Esophagus muscularis mucosa (tissue), 4 donors: ENCODE results near the gene PRAMEF13. TPM values are rescaled to one million over a fixed set of nuclear protein-coding genes. Genes with fewer than 3 reads are reported as not detected.
"Not testable (repeated sequence)": the region's sequence is repeated elsewhere in the genome, so short reads cannot be mapped to it uniquely, and the experiment has no call there.

Experiments used
- DNase-seq: peaks from one replicate; pipeline ENCODE4 v3.0.0-alpha.2; 2017; ENCODE audit errors: extremely low spot score
- H3K27ac ChIP-seq, 4 donors: fragments of 200-600 bp; sonication (generic); replicated peaks in 1 of 4; 1 replicate in 3 of 4; 2 replicates in 1 of 4; pipeline ENCODE4 v1.5.1; 2016 to 2019; ENCODE audit warnings: mild to moderate bottlenecking in 1 of 4
- H3K27me3 ChIP-seq, 4 donors: fragments of 200-600 bp; sonication (generic); one replicate each; pipeline versions ENCODE4 v1.5.1 to v1.6.0; 2016 to 2019
- H3K36me3 ChIP-seq, 4 donors: fragments of 200-600 bp; sonication (generic); one replicate each; pipeline ENCODE4 v1.5.1; 2016 to 2019
- H3K4me1 ChIP-seq, 4 donors: fragments of 200-600 bp; sonication (generic); one replicate each; pipeline ENCODE4 v1.5.1; 2016 to 2019
- H3K4me3 ChIP-seq, 4 donors: fragments of 200-600 bp; sonication (generic); 1 replicate in 2 of 4; 2 replicates in 2 of 4; pipeline ENCODE4 v1.5.1; 2016 to 2019; ENCODE audit warnings: mild to moderate bottlenecking in 4 of 4, moderate library complexity in 1 of 4
- H3K9me3 ChIP-seq, 4 donors: fragments of 200-600 bp; sonication (generic); 1 replicate in 3 of 4; 2 replicates in 1 of 4; pipeline ENCODE4 v1.5.1; 2016 to 2019
- WGBS: methylation state at CpG from one replicate; pipeline ENCODE4 v1.1.5; 2018; 5-methylcytosine and 5-hydroxymethylcytosine counted together
- intact Hi-C: fragments of 100-400 bp; cut with DNase I; formaldehyde crosslinking; loops from one replicate; pipeline ENCODE4 v1.15.1; 2023
- total RNA-seq, 4 donors: library from RNA; depleted of rRNA; stranded (reverse); fragments of >200 nt; gene quantifications; one replicate each; pipeline versions ENCODE4 v1.1.0 to v1.2.1, GENCODE V29; 2016

PRAMEF13 gene
- total RNA-seq, 4 donors from 2014 or later: not detected

DNA sequence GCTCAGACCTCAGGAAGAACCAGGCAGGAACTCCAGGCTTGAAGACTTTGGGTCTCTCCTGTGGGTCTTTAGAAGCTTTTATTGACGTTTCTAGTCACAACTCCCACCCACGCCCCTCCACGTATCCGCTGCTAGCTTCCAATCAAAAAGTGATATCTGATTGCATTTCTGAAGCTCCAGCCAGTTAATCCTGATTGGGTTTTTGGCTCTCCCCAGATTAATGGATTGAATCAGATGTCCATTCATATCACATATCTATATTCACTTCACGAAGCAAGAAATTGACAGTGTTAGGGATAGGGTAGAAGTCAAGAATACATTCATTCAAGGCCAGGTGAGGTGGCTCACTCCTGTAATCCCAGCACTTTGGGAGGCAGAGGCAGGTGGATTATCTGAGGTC, 45.3 kb downstream of the PRAMEF13 start, which contains the start of gene PRAMEF26:
TSS of gene PRAMEF26 (minus strand) at position 101 of the 400 bp plus-strand sequence. CDS start 2,914 bp downstream, outside the sequence.
- H3K36me3 ChIP-seq, H3K27ac ChIP-seq, DNase-seq, intact Hi-C loops, H3K4me1 ChIP-seq, H3K9me3 ChIP-seq, H3K4me3 ChIP-seq, H3K27me3 ChIP-seq: not testable (repeated sequence)
- WGBS: no CpG with 5 or more reads among the region's 5 CpGs

Other genes starting within 250 kb of the PRAMEF13 start
- gene PRAMEF27, start 144.8 kb downstream of the PRAMEF13 start, total RNA-seq: not detected
- not detected for gene HNRNPCL3, start 140.6 kb downstream of the PRAMEF13 start, total RNA-seq
- not detected for gene PRAMEF25, start 130.6 kb downstream of the PRAMEF13 start, total RNA-seq
- gene HNRNPCL2, start 84.6 kb downstream of the PRAMEF13 start, total RNA-seq: not detected
- gene PRAMEF26, start 45.4 kb downstream of the PRAMEF13 start, total RNA-seq: not detected
- gene HNRNPCL4, start 35.8 kb downstream of the PRAMEF13 start, total RNA-seq: not detected
- gene PRAMEF9, start 29.6 kb downstream of the PRAMEF13 start, total RNA-seq: not detected
- gene PRAMEF18, start 24.7 kb upstream of the PRAMEF13 start, total RNA-seq: not detected
- not detected for gene PRAMEF5, start 52.8 kb upstream of the PRAMEF13 start, total RNA-seq
- not detected for gene PRAMEF8, start 83.7 kb upstream of the PRAMEF13 start, total RNA-seq
- gene PRAMEF33, start 102.1 kb upstream of the PRAMEF13 start, total RNA-seq: not detected
- gene PRAMEF15, start 114.2 kb upstream of the PRAMEF13 start, total RNA-seq: not detected
- gene PRAMEF14, start 145.7 kb upstream of the PRAMEF13 start, total RNA-seq: not detected
- not detected for gene PRAMEF19, start 170.5 kb upstream of the PRAMEF13 start, total RNA-seq
- not detected for gene PRAMEF17, start 188.2 kb upstream of the PRAMEF13 start, total RNA-seq
- not detected for gene PRAMEF20, start 209.0 kb upstream of the PRAMEF13 start, total RNA-seq